Trophoblast cell (in vitro differentiated cells and primary cell): ENCODE data around the gene WDR86.

ENCODE experiments used
- DNase-seq, 2 donors: peaks; one replicate each; pipeline ENCODE4 v3.0.0-alpha.2; 2016
- H2AFZ ChIP-seq: 2 replicates; pipeline ENCODE4 v1.6.1; 2013; ENCODE audit warnings: low read length, moderate library complexity, mild to moderate bottlenecking; ENCODE audit not compliant: insufficient read depth, poor library complexity
- H2AK5ac ChIP-seq: 2 replicates; pipeline ENCODE4 v1.6.1; 2013; ENCODE audit warnings: mild to moderate bottlenecking, low read length
- H2BK120ac ChIP-seq: 2 replicates; pipeline ENCODE4 v1.6.1; 2013; ENCODE audit warnings: low read length, mild to moderate bottlenecking, moderate library complexity; ENCODE audit not compliant: insufficient read depth, poor library complexity
- H2BK12ac ChIP-seq: 2 replicates; pipeline ENCODE4 v1.6.1; 2013; ENCODE audit warnings: mild to moderate bottlenecking, low read length, moderate library complexity
- H2BK5ac ChIP-seq: 2 replicates; pipeline ENCODE4 v1.6.1; 2013; ENCODE audit warnings: low read length, low read depth, moderate library complexity, mild to moderate bottlenecking; ENCODE audit not compliant: poor library complexity
- H3K14ac ChIP-seq: 2 replicates; pipeline ENCODE4 v1.6.1; 2013; ENCODE audit warnings: mild to moderate bottlenecking, low read length
- H3K18ac ChIP-seq: 2 replicates; pipeline ENCODE4 v1.6.1; 2013; ENCODE audit warnings: mild to moderate bottlenecking, low read length
- H3K23ac ChIP-seq: 2 replicates; pipeline ENCODE4 v1.6.1; 2013; ENCODE audit warnings: low read length
- H3K27ac ChIP-seq: 2 replicates; pipeline ENCODE4 v1.5.1; 2013; ENCODE audit warnings: low read depth, mild to moderate bottlenecking, inconsistent platforms, low read length, moderate library complexity
- H3K27me3 ChIP-seq: 2 replicates; pipeline ENCODE4 v1.6.1; 2013; ENCODE audit warnings: inconsistent platforms, mild to moderate bottlenecking, low read length, moderate library complexity; ENCODE audit not compliant: insufficient read depth
- H3K36me3 ChIP-seq, 2 experiments: 1 replicate in 1 of 2; 2 replicates in 1 of 2; pipeline ENCODE4 v1.6.1; 2013; ENCODE audit warnings: low read length in 2 of 2, mild to moderate bottlenecking in 2 of 2, moderate library complexity in 1 of 2; ENCODE audit not compliant: insufficient read depth in 2 of 2, control insufficient read depth in 1 of 2
- H3K4ac ChIP-seq: 2 replicates; pipeline ENCODE4 v1.6.1; 2013; ENCODE audit warnings: low read depth, mild to moderate bottlenecking, low read length, moderate library complexity
- H3K4me1 ChIP-seq, 2 experiments: 1 replicate in 1 of 2; 2 replicates in 1 of 2; pipeline ENCODE4 v1.6.1; 2013; ENCODE audit warnings: low read length in 2 of 2, mild to moderate bottlenecking in 2 of 2, moderate library complexity in 1 of 2; ENCODE audit not compliant: insufficient read depth in 2 of 2, control insufficient read depth in 1 of 2
- H3K4me2 ChIP-seq: 2 replicates; pipeline ENCODE4 v1.6.1; 2013; ENCODE audit warnings: inconsistent platforms, mild to moderate bottlenecking, low read length, moderate library complexity
- H3K4me3 ChIP-seq: 2 replicates; pipeline ENCODE4 v1.5.1; 2013; ENCODE audit warnings: mild to moderate bottlenecking, low read depth, low read length, inconsistent platforms
- H3K79me1 ChIP-seq: one replicate; pipeline ENCODE4 v1.6.1; 2013; ENCODE audit warnings: low read length
- H3K79me2 ChIP-seq: 2 replicates; pipeline ENCODE4 v1.6.1; 2013; ENCODE audit warnings: low read length, mild to moderate bottlenecking; ENCODE audit not compliant: control insufficient read depth, insufficient read depth, poor library complexity
- H3K9ac ChIP-seq: 2 replicates; pipeline ENCODE4 v1.6.1; 2013; ENCODE audit warnings: mild to moderate bottlenecking, low read length
- H3K9me3 ChIP-seq: 2 replicates; pipeline ENCODE4 v1.6.1; 2013; ENCODE audit warnings: low read depth, mild to moderate bottlenecking, control low read depth, inconsistent platforms, low read length; ENCODE audit not compliant: insufficient read depth
- H4K12ac ChIP-seq: 2 replicates; pipeline ENCODE4 v1.6.1; 2013; ENCODE audit warnings: low read depth, mild to moderate bottlenecking, low read length, moderate library complexity
- H4K8ac ChIP-seq: 2 replicates; pipeline ENCODE4 v1.6.1; 2013; ENCODE audit warnings: low read depth, mild to moderate bottlenecking, low read length, moderate library complexity
- H4K91ac ChIP-seq: one replicate; pipeline ENCODE4 v1.6.1; 2013; ENCODE audit warnings: low read depth, mild to moderate bottlenecking, low read length, moderate library complexity
- WGBS: extraction: QIAGEN DNeasy Blood & Tissue Kit; methylation state at CpG from one replicate; pipeline ENCODE4 v1.1.7; 2013; ENCODE audit warnings: missing lambda C conversion rate; ENCODE audit not compliant: insufficient read length, insufficient coverage; ENCODE audit errors: extremely low coverage; 5-methylcytosine and 5-hydroxymethylcytosine counted together

The WDR86 gene

DNA sequence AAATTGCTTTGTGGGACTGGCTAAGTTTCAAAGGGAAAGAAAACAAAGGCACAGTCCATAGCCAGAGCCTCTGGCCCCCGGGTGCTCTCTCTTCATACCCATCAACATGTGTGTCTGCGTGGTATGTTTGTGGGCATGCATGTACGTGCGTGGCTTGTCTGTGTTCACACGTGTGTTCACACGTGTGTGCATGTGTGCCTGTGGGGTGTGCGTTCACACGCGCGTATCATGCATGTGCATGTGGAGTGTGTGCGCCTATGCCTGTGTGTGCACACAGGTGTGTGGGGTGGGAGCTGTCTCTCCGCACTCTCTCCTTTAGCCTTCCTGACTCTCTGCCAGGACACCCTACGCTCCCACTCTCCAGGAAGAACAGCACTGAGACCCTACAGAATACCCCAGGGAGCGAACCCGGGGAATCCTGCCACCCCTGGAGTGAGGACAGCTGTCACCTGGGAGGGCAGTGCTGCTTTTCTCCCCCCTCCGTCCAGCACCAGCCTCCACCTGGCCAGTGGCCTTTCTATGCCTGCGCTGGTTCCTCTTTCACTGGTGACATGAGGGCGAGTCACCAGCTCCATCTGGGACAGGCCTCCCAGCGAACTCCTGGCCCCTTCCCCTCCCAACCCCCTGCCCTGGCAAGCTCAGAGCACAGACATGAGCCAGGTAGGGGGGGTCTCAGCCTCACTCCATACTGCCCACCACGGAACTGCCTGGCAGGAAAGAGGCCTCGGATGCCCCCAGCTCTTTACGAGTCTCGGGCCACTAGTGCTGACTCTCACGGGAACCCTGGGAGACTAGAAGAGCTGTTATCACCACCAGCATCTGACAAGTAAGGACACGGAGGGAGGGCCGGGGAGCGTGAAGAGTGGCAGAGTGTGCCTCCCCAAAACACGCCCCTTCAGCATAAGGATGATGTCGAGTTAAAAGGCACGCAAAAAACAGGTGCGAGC lies 16.5 kb downstream of the WDR86 start:
- Histone ChIP-seq H2BK12ac (no peak overlapping the region), H3K79me2 (no peaks in the 10 kb centered on the region), H3K79me1 (no peaks in the 10 kb centered on the region), H2AK5ac (no peak overlapping the region), H3K9me3 (no peaks in the 10 kb centered on the region), H3K36me3 (peaks cover 6 to 9% of the 10 kb centered on the region in 2 experiments), H3K9ac (no peak overlapping the region), H3K4me2 (no peak overlapping the region), H3K18ac (no peak overlapping the region), H3K4me3 (no peak overlapping the region), H4K8ac (no peak overlapping the region), H3K27ac (no peak overlapping the region), H3K4ac (no peak overlapping the region), H2BK5ac (no peak overlapping the region), H2BK120ac (no peak overlapping the region), H4K12ac (no peak overlapping the region), H4K91ac (no peak overlapping the region), H3K4me1 (peaks cover 0 to 3% of the 10 kb centered on the region in 2 experiments), H3K27me3 (no peaks in the 10 kb centered on the region), H3K14ac (no peak overlapping the region), H3K23ac (no peak overlapping the region), H2AFZ (no peak overlapping the region)
- WGBS: no CpG with 5 or more reads among the region's 31 CpGs
- no peak for DNase-seq

DNA sequence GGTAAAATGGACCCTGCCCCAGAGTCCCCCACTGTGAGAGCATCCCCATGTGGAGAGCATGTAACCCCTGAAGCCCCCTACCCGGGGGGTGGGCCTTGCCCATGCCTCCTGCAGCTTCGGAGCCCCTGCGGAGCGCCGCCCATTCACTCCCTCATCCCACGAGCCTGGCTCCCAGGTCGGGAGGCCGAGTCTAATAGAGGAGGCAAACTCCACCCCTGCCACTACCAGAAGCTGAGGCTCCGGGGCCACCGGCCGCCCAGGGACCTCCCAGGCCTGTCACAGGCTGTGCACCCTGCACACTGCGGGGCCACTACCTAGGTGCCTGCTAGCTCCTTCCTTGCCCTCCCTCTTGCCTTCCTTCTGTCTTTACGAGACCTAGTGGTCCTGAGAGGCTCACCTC lies 17.4 kb downstream of the WDR86 start:
- Histone ChIP-seq H2BK120ac (no peak overlapping the region), H4K8ac (no peak overlapping the region), H3K36me3 (peaks cover 6 to 9% of the 10 kb centered on the region in 2 experiments), H3K14ac (no peak overlapping the region), H3K79me2 (no peaks in the 10 kb centered on the region), H3K4me3 (no peak overlapping the region), H3K79me1 (no peaks in the 10 kb centered on the region), H4K12ac (no peak overlapping the region), H4K91ac (no peak overlapping the region), H2AK5ac (no peak overlapping the region), H2BK12ac (no peak overlapping the region), H3K18ac (no peak overlapping the region), H3K9me3 (no peaks in the 10 kb centered on the region), H3K27me3 (no peaks in the 10 kb centered on the region), H2AFZ (no peak overlapping the region), H3K27ac (no peak overlapping the region), H3K9ac (no peak overlapping the region), H3K23ac (no peak overlapping the region), H3K4ac (no peak overlapping the region), H3K4me1 (peaks cover 0 to 3% of the 10 kb centered on the region in 2 experiments), H3K4me2 (no peak overlapping the region), H2BK5ac (no peak overlapping the region)
- DNase-seq: no peak
- no CpG with 5 or more reads among the region's 13 CpGs for WGBS

DNA sequence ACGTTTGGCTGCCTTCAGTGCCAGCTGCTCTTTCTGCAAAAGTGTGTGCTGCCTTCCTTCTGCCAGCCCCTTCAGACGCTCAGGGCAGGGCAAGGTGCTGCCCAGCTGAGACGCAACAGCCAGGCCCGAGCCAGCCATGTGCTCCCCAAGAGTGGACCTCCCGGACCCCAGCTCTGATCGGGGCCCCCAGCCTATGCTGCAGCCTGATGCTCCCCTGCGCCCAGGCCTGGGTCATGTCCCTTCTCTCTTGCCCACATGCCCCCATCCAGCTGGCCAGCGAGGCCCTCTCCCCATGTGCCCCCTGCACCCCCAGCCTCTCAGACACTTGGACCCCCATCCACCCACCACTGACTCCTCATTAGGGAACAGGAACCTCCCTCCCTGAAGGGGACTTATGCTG lies 17.8 kb downstream of the WDR86 start:
- Histone ChIP-seq H2BK5ac (no peak overlapping the region), H2AFZ (no peak overlapping the region), H3K4me1 (peaks cover 0 to 3% of the 10 kb centered on the region in 2 experiments), H3K4me3 (no peak overlapping the region), H2AK5ac (no peak overlapping the region), H4K8ac (no peak overlapping the region), H3K36me3 (peaks cover 6 to 9% of the 10 kb centered on the region in 2 experiments), H3K9me3 (no peaks in the 10 kb centered on the region), H3K18ac (no peak overlapping the region), H4K12ac (no peak overlapping the region), H3K27me3 (no peaks in the 10 kb centered on the region), H3K9ac (no peak overlapping the region), H3K4me2 (no peak overlapping the region), H3K4ac (no peak overlapping the region), H3K79me2 (no peaks in the 10 kb centered on the region), H2BK120ac (no peak overlapping the region), H3K23ac (no peak overlapping the region), H3K14ac (no peak overlapping the region), H3K79me1 (no peaks in the 10 kb centered on the region), H3K27ac (no peak overlapping the region), H4K91ac (no peak overlapping the region), H2BK12ac (no peak overlapping the region)
- no CpG with 5 or more reads among the region's 8 CpGs for WGBS
- no peak for DNase-seq

DNA sequence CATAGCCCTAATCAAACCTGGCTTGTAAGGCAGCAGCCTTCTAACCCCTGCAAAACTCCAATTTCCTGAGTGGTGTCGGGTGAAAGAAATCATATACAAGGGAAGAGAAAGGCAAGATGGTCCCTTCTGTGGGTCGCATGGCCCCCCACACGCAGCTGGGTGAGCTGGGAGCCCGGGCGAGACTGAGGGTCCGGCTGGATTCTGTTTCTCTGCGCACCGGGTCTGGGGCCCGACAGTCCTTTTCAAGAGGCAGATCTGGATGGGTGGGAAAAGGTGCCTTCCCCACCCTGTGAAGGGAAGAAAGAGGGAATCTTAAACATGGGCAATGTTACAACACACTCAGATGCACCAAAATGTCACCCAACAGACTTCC lies 18.5 kb downstream of the WDR86 start:
- Histone ChIP-seq H3K79me1 (no peaks in the 10 kb centered on the region), H2AK5ac (no peak overlapping the region), H2AFZ (no peak overlapping the region), H2BK12ac (no peak overlapping the region), H3K4me3 (no peak overlapping the region), H3K27ac (no peak overlapping the region), H3K27me3 (no peaks in the 10 kb centered on the region), H3K4me2 (no peak overlapping the region), H3K79me2 (no peaks in the 10 kb centered on the region), H3K9ac (no peak overlapping the region), H4K91ac (no peak overlapping the region), H3K4me1 (peaks cover 0 to 3% of the 10 kb centered on the region in 2 experiments), H2BK120ac (no peak overlapping the region), H3K9me3 (no peaks in the 10 kb centered on the region), H3K23ac (no peak overlapping the region), H2BK5ac (no peak overlapping the region), H3K4ac (no peak overlapping the region), H3K36me3 (peaks cover 6 to 9% of the 10 kb centered on the region in 2 experiments), H3K18ac (no peak overlapping the region), H3K14ac (no peak overlapping the region), H4K8ac (no peak overlapping the region), H4K12ac (no peak overlapping the region)
- DNase-seq: no peak
- WGBS: no CpG with 5 or more reads among the region's 9 CpGs
